ENCODE measurements around the gene KIF16B. TPM values are rescaled to one million over a fixed set of nuclear protein-coding genes. Genes with fewer than 3 reads are reported as not detected.
A peak's percentile ranks its signal among the peaks of the same experiment; 100 is the strongest.

The KIF16B gene
- total and polyA plus RNA-seq, 4 donors = 5.9 to 20.3 (median 9.6) TPM

DNA sequence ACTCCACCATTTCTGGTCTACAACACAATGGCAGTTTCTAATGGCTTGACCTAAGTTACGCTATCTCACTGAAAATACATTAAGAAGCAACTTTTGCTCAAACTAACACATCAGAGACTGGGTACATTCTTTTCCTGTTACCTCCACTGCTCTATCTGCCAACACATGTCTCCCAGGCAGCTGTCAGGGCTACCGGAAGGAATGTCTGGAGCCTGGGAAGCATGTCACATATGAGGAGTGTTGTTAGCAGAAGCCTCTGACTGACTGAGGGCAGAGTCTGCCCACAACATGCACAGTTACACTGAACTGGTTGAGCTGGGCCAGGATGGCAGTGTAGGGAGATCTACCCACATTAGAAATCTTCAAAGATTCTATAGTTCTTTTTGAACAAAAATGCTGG, 264.5 kb downstream of the KIF16B start:
- no peaks in the 10 kb centered on the region for H3K27me3 ChIP-seq (ENCODE audit: control insufficient read depth in 3 of 3, insufficient read depth in 3 of 3, low read length in 2 of 3)
- DNase-seq = no peak
- WGBS, 2 donors = 90 to 91% methylated on average over 2 of the region's 2 CpGs

DNA sequence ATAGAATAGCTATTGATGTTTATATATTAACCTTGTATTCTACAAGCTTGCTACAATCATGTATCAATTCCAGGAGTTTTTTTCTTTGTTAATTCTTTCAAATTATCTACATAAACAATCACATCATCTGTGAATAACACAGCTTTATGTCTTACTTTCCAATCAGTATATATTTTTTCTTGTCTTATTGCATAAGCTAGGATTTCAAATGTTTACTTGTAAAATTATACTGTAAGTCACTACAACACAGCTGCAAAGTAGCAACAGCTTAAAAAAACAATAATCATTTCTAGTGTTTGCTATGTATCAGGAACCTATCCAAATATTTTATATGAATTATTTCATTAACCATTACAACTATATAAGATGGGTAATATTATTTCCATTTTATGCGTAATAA, 270.4 kb downstream of the KIF16B start:
- WGBS, 2 donors = 3 to 37% methylated on average over 1 of the region's 1 CpG
- Histone ChIP-seq H3K27me3 (ENCODE audit: control insufficient read depth in 3 of 3, insufficient read depth in 3 of 3, low read length in 2 of 3) (no peaks in the 10 kb centered on the region), H3K4me1 (ENCODE audit: control insufficient read depth in 5 of 5, insufficient read depth in 5 of 5, low read length in 5 of 5) (peaks cover 0 to under 1% (median 0%) of the 10 kb centered on the region in 5 donors), H3K27ac (ENCODE audit: low read depth in 1 of 2, low read length in 1 of 2) (no peak overlapping the region), H3K4me3 (no peak overlapping the region), H3K36me3 (ENCODE audit: control insufficient read depth in 4 of 4, insufficient read depth in 4 of 4, low read length in 4 of 4) (peaks cover 0 to 8% (median 0%) of the 10 kb centered on the region in 4 donors), H3K9ac (ENCODE audit: insufficient read depth in 1 of 2, low read length in 2 of 2) (no peak overlapping the region), H3K9me3 (ENCODE audit: control insufficient read depth in 4 of 4, insufficient read depth in 3 of 4, low read length in 3 of 4) (peaks cover 3 to 6% (median 4%) of the 10 kb centered on the region in 4 donors)
- no peak for DNase-seq
- TF ChIP-seq, protein P1, sequence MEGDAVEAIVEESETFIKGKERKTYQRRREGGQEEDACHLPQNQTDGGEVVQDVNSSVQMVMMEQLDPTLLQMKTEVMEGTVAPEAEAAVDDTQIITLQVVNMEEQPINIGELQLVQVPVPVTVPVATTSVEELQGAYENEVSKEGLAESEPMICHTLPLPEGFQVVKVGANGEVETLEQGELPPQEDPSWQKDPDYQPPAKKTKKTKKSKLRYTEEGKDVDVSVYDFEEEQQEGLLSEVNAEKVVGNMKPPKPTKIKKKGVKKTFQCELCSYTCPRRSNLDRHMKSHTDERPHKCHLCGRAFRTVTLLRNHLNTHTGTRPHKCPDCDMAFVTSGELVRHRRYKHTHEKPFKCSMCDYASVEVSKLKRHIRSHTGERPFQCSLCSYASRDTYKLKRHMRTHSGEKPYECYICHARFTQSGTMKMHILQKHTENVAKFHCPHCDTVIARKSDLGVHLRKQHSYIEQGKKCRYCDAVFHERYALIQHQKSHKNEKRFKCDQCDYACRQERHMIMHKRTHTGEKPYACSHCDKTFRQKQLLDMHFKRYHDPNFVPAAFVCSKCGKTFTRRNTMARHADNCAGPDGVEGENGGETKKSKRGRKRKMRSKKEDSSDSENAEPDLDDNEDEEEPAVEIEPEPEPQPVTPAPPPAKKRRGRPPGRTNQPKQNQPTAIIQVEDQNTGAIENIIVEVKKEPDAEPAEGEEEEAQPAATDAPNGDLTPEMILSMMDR (IDR thresholded peaks at IDR 0.05; ENCODE audit: control extremely low read depth, extremely low read depth) = no peak
- no peak for ATAC-seq (ENCODE audit: insufficient read depth, low FRiP score)

More for the DNA sequence above, 264.5 kb downstream of the KIF16B start:
- Histone ChIP-seq H3K9ac (ENCODE audit: insufficient read depth in 1 of 2, low read length in 2 of 2) (no peak overlapping the region), H3K4me1 (ENCODE audit: control insufficient read depth in 5 of 5, insufficient read depth in 5 of 5, low read length in 5 of 5) (no peaks in the 10 kb centered on the region), H3K27ac (ENCODE audit: low read depth in 1 of 2, low read length in 1 of 2) (no peak overlapping the region), H3K9me3 (ENCODE audit: control insufficient read depth in 4 of 4, insufficient read depth in 3 of 4, low read length in 3 of 4) (peaks cover 0 to under 1% (median 0%) of the 10 kb centered on the region in 4 donors), H3K36me3 (ENCODE audit: control insufficient read depth in 4 of 4, insufficient read depth in 4 of 4, low read length in 4 of 4) (peaks cover 0 to 8% (median 2%) of the 10 kb centered on the region in 4 donors), H3K4me3 (no peak overlapping the region)
- TF ChIP-seq, protein P1 (IDR thresholded peaks at IDR 0.05; ENCODE audit: control extremely low read depth, extremely low read depth) = no peak
- no peak for ATAC-seq (ENCODE audit: insufficient read depth, low FRiP score)

DNA sequence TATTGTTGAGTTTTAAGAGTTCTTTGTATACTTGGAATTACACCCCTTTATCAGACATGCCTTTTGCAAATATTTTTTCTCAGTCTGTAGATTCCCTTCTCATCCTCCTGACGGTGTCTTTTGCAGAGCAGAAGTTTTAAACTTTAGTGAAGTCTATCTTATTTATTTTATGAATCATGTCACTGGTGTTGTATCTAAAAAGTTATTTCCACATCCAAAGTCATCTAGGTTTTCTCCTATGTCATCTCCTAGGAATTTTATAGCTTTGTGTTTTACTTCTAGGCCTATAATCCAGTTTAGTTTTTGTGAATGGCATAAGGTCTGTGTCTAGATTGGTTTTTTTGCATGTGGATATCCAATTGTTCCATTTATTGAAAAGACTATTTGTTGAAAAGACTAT, 271.3 kb downstream of the KIF16B start:
- DNase-seq (no peak), ATAC-seq (ENCODE audit: insufficient read depth, low FRiP score) (no peak)
- Histone ChIP-seq H3K36me3 (ENCODE audit: control insufficient read depth in 4 of 4, insufficient read depth in 4 of 4, low read length in 4 of 4) (peaks cover 0 to 8% (median 0%) of the 10 kb centered on the region in 4 donors), H3K27ac (ENCODE audit: low read depth in 1 of 2, low read length in 1 of 2) (no peak overlapping the region), H3K4me3 (no peak overlapping the region), H3K9ac (ENCODE audit: insufficient read depth in 1 of 2, low read length in 2 of 2) (no peak overlapping the region), H3K27me3 (ENCODE audit: control insufficient read depth in 3 of 3, insufficient read depth in 3 of 3, low read length in 2 of 3) (no peaks in the 10 kb centered on the region), H3K9me3 (ENCODE audit: control insufficient read depth in 4 of 4, insufficient read depth in 3 of 4, low read length in 3 of 4) (peaks cover 3 to 6% (median 4%) of the 10 kb centered on the region in 4 donors), H3K4me1 (ENCODE audit: control insufficient read depth in 5 of 5, insufficient read depth in 5 of 5, low read length in 5 of 5) (peaks cover 0 to 1% (median 0%) of the 10 kb centered on the region in 5 donors)
- TF ChIP-seq, protein P1 (IDR thresholded peaks at IDR 0.05; ENCODE audit: control extremely low read depth, extremely low read depth) = no peak
- 52 to 97% methylated on average over 1 of the region's 1 CpG for WGBS, 2 donors

DNA sequence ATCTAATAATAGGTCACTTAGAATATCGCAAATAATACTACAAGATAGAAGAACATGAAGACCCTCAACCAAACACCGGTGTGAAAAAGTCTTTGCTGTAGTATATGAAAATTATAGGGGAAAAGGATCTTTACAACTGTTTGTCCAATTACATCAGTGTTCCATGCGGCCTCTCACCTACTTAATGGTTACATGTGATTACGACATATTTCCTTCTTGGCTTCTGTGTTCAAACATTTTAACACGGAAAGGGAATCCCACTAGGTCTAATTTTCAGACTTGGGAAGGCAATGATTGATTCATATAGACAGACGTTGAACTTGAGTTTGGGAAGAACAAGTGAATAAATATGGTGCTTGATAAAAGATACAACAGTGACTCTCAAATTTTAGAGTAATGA, 273.4 kb downstream of the KIF16B start:
- DNase-seq (peak in 1 of 3 donors; percentile 12), ATAC-seq (ENCODE audit: insufficient read depth, low FRiP score) (no peak)
- H3K9me3 ChIP-seq (ENCODE audit: control insufficient read depth in 4 of 4, insufficient read depth in 3 of 4, low read length in 3 of 4) = peaks cover 3 to 6% (median 4%) of the 10 kb centered on the region in 4 donors
- H3K36me3 ChIP-seq (ENCODE audit: control insufficient read depth in 4 of 4, insufficient read depth in 4 of 4, low read length in 4 of 4) = peaks cover 0 to 7% (median 0%) of the 10 kb centered on the region in 4 donors
- H3K4me3 ChIP-seq = no peak overlapping the region
- peaks cover 0 to 1% (median 0%) of the 10 kb centered on the region in 5 donors for H3K4me1 ChIP-seq (ENCODE audit: control insufficient read depth in 5 of 5, insufficient read depth in 5 of 5, low read length in 5 of 5)
- no peaks in the 10 kb centered on the region for H3K27me3 ChIP-seq (ENCODE audit: control insufficient read depth in 3 of 3, insufficient read depth in 3 of 3, low read length in 2 of 3)
- H3K9ac ChIP-seq (ENCODE audit: insufficient read depth in 1 of 2, low read length in 2 of 2) = no peak overlapping the region
- H3K27ac ChIP-seq (ENCODE audit: low read depth in 1 of 2, low read length in 1 of 2) = no peak overlapping the region
- WGBS, 2 donors = 67 to 70% methylated on average over 6 of the region's 6 CpGs
- TF ChIP-seq, protein P1 (IDR thresholded peaks at IDR 0.05; ENCODE audit: control extremely low read depth, extremely low read depth) = no peak
